Dendritic cell treated with granulocyte-macrophage colony-stimulating factor and Interleukin-4, amounts not matched to agents 40 ng/mL and 50 ng/mL, for 4 days (primary cell): ENCODE data around the gene SNX9.
A peak's percentile ranks its signal among the peaks of the same experiment; 100 is the strongest.
"Not testable (repeated sequence)": the region's sequence is repeated elsewhere in the genome, so short reads cannot be mapped to it uniquely, and the experiment has no call there.

Experiments used
- H3K27ac Mint-ChIP-seq: one replicate; pipeline ENCODE4 v1.8.0; 2022; ENCODE audit warnings: mild to moderate bottlenecking, mixed read lengths
- H3K27me3 Mint-ChIP-seq: one replicate; pipeline ENCODE4 v1.8.0; 2022; ENCODE audit warnings: mild to moderate bottlenecking, mixed read lengths
- H3K36me3 Mint-ChIP-seq: one replicate; pipeline ENCODE4 v1.8.0; 2022; ENCODE audit warnings: low read depth, mixed read lengths
- H3K4me1 Mint-ChIP-seq: one replicate; pipeline ENCODE4 v1.8.0; 2022; ENCODE audit warnings: low read depth, mixed read lengths
- H3K4me3 Mint-ChIP-seq: one replicate; pipeline ENCODE4 v1.8.0; 2022; ENCODE audit warnings: mild to moderate bottlenecking, moderate library complexity, mixed read lengths
- H3K9me3 Mint-ChIP-seq: one replicate; pipeline ENCODE4 v1.8.0; 2022; ENCODE audit warnings: mixed read lengths
- intact Hi-C: fragments of 100-400 bp; cut with micrococcal nuclease; formaldehyde crosslinking; loops from one replicate; pipeline ENCODE4 v1.15.0; 2022

Gene SNX9

DNA sequence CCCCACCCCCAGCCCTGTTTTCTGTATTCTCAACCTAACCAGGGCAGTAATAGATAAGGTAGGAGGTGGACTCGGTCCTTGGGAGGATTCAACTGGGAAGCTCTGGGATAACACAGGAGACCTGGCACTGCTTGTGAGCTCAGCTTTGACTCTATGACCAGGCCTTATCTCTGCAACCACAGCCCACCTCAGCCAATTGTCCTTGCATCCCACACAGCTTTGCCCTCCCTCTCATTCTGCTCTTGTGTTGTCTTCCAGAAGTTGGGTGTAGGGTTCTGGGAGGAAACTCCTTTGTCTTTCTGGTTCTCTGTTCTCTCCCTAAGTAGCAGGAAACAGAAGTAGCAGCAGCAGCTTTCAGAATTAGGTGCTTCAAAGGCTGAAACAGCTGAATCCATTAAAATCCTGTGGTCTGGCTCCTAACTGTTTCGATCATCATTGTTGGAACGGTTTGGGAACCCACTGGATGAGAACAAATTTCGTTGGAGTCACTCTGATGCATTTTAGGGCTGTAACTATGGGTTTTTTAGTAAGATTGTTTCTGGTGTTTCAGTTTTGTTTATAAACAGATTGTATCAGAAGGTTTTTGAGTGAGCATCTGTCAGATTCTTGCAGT is 32.4 kb upstream of the SNX9 start:
- intact Hi-C loops = no loop called here
- H3K4me1 Mint-ChIP-seq = peaks cover 19% of the 10 kb centered on the region
- H3K36me3 Mint-ChIP-seq = no peaks in the 10 kb centered on the region
- peak overlapping the region; percentile 9 for H3K27ac Mint-ChIP-seq
- H3K9me3 Mint-ChIP-seq = peaks cover 9% of the 10 kb centered on the region
- peaks cover 4% of the 10 kb centered on the region for H3K27me3 Mint-ChIP-seq
- H3K4me3 Mint-ChIP-seq = no peak overlapping the region

GRCh38 chr6:157791450-157791849 is 31.6 kb upstream of the SNX9 start:
- Mint-ChIP-seq H3K27me3 (peaks cover 3% of the 10 kb centered on the region), H3K27ac (no peak overlapping the region), H3K36me3 (no peaks in the 10 kb centered on the region), H3K4me1 (peaks cover 24% of the 10 kb centered on the region), H3K9me3 (peaks cover 9% of the 10 kb centered on the region), H3K4me3 (no peak overlapping the region)
- intact Hi-C loops = no loop called here

- peaks cover 9% of the 10 kb centered on the region for H3K9me3 Mint-ChIP-seq
- intact Hi-C loops = no loop called here
- H3K36me3 Mint-ChIP-seq = no peaks in the 10 kb centered on the region
- peaks cover 3% of the 10 kb centered on the region for H3K27me3 Mint-ChIP-seq
- H3K27ac Mint-ChIP-seq = no peak overlapping the region
- peaks cover 21% of the 10 kb centered on the region for H3K4me1 Mint-ChIP-seq
- H3K4me3 Mint-ChIP-seq = no peak overlapping the region
Observed at GRCh38 chr6:157792671-157793070, 30.4 kb upstream of the SNX9 start.

DNA sequence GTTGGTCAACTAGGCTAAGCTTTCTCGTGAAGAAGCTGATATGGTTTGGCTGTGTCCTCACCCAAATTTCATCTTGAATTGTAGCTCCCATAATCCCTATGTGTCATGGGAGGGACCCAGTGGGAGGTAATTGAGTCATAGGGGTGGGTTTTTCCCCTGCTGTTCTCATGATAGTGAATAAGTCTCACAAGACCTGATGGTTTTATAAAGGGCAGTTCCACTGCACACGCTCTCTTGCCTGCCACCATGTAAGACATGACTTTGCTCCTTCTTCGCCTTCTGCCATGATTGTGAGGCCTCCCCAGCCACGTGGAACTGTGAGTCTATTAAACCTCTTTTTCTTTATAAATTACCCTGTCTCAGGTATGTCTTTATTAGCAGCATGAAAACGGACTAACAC is 29.0 kb upstream of the SNX9 start:
- H3K27ac Mint-ChIP-seq, H3K36me3 Mint-ChIP-seq, H3K4me3 Mint-ChIP-seq, intact Hi-C loops, H3K27me3 Mint-ChIP-seq: not testable (repeated sequence)
- Mint-ChIP-seq H3K4me1 (peaks cover 21% of the 10 kb centered on the region), H3K9me3 (peaks cover 22% of the 10 kb centered on the region)

DNA sequence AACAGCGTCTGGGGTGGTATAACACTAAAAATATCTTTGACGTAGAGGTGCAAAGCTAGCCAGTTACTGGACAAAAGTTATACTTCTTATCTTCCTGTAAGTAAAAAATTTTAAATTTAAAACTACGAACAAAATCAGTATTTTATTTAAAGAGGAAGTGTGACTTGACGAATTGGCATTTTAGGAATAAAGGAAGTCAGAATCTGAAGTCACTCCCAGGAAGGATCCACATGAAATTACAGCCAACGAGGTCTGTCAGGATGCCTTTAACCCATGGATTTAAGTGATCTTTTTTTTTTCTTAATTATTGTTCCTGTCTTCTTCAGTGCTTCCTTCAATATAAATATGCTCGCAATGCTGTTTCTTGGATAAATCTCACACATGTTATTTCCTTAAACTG is 27.2 kb upstream of the SNX9 start:
- Mint-ChIP-seq H3K27ac (peak overlapping the region; percentile 78), H3K27me3 (peaks cover 3% of the 10 kb centered on the region), H3K4me3 (no peak overlapping the region), H3K36me3 (no peaks in the 10 kb centered on the region), H3K9me3 (peaks cover 27% of the 10 kb centered on the region), H3K4me1 (peaks cover 21% of the 10 kb centered on the region)
- intact Hi-C loops = no loop called here

DNA sequence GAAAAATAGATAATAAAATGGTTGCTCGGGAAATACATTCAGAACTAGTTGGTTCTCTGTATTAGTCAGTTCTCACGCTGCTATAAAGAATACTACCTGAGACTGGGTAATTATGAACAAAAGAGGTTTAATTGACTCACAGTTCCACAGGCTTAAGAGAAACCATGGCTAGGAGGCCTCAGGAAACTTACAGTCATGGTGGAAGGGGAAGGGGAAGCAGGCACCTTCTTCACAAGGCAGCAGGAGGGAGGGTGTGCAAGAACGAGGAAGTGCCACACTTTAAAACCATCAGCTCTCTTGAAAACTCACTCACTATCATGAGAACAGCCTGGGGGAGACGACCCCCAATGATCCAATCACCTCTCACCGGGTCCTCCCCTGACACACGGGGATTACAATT is 24.2 kb upstream of the SNX9 start:
- H3K9me3 Mint-ChIP-seq = peaks cover 25% of the 10 kb centered on the region
- H3K4me1 Mint-ChIP-seq = peaks cover 44% of the 10 kb centered on the region
- no peak overlapping the region for H3K27ac Mint-ChIP-seq
- intact Hi-C loops = no loop called here
- no peaks in the 10 kb centered on the region for H3K27me3 Mint-ChIP-seq
- no peaks in the 10 kb centered on the region for H3K36me3 Mint-ChIP-seq
- H3K4me3 Mint-ChIP-seq = no peak overlapping the region

DNA sequence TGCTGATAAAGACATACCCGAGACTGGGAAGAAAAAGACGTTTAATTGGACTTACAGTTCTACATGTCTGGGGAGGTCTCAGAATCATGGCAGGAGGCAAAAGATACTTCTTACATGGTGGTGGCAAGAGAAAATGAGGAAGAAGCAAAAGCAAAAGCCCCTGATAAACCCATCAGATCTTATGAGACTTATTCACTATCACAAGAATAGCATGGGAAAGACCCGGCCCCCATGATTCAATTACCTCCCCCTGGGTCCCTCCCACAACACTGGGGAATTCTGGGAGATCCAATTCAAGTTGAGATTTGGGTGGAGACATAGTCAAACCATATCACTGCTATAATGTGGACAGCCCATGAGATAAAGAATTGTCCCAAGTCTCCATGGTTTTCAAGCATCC is 23.5 kb upstream of the SNX9 start:
- Mint-ChIP-seq H3K4me1 (peaks cover 40% of the 10 kb centered on the region), H3K9me3 (peaks cover 18% of the 10 kb centered on the region)
- H3K4me3 Mint-ChIP-seq, intact Hi-C loops, H3K27ac Mint-ChIP-seq, H3K27me3 Mint-ChIP-seq, H3K36me3 Mint-ChIP-seq: not testable (repeated sequence)

- Mint-ChIP-seq H3K4me1 (peaks cover 36% of the 10 kb centered on the region), H3K27me3 (no peaks in the 10 kb centered on the region), H3K36me3 (no peaks in the 10 kb centered on the region), H3K4me3 (no peak overlapping the region), H3K9me3 (peaks cover 18% of the 10 kb centered on the region), H3K27ac (no peak overlapping the region)
- intact Hi-C loops = loop anchor here (5.0 kb wide), 1 partner anchor 38 kb away; no protein-coding TSS in a partner anchor
Observed at GRCh38 chr6:157800420-157801237, 22.4 kb upstream of the SNX9 start.

GRCh38 chr6:157804448-157805327 is 18.4 kb upstream of the SNX9 start:
- Mint-ChIP-seq H3K27me3 (peaks cover 2% of the 10 kb centered on the region), H3K9me3 (peaks cover 12% of the 10 kb centered on the region), H3K4me1 (peaks cover 29% of the 10 kb centered on the region), H3K36me3 (no peaks in the 10 kb centered on the region), H3K27ac (no peak overlapping the region), H3K4me3 (no peak overlapping the region)
- intact Hi-C loops = loop anchor here (5.0 kb wide), 1 partner anchor 42 kb away; no protein-coding TSS in a partner anchor

- intact Hi-C loops = no loop called here
- H3K4me1 Mint-ChIP-seq = peaks cover 20% of the 10 kb centered on the region
- H3K27me3 Mint-ChIP-seq = peaks cover 2% of the 10 kb centered on the region
- no peak overlapping the region for H3K27ac Mint-ChIP-seq
- H3K9me3 Mint-ChIP-seq = peaks cover 12% of the 10 kb centered on the region
- H3K36me3 Mint-ChIP-seq = no peaks in the 10 kb centered on the region
- no peak overlapping the region for H3K4me3 Mint-ChIP-seq
Observed at GRCh38 chr6:157806131-157806855, 16.8 kb upstream of the SNX9 start.

DNA sequence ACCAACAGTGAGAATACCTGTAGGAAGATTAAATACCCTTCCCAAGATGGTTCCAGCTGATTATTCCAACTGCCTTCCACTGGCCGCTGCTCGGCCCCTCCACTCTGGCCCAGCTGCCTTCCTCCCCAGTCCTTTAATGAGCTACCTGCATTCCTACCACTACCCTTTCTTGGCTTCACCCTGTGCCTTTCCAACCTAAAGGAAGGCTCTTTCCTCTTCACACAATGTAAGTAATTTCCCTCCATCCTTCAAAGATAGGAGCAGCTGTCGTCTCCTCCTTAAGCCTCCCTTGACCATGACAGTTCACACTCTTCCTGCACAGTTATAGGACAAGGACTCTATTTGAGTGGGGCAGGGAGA is 16.2 kb upstream of the SNX9 start:
- no peak overlapping the region for H3K4me3 Mint-ChIP-seq
- H3K27ac Mint-ChIP-seq = no peak overlapping the region
- peaks cover 2% of the 10 kb centered on the region for H3K27me3 Mint-ChIP-seq
- peaks cover 16% of the 10 kb centered on the region for H3K9me3 Mint-ChIP-seq
- intact Hi-C loops = no loop called here
- H3K36me3 Mint-ChIP-seq = no peaks in the 10 kb centered on the region
- H3K4me1 Mint-ChIP-seq = peaks cover 18% of the 10 kb centered on the region

- Mint-ChIP-seq H3K36me3 (no peaks in the 10 kb centered on the region), H3K27me3 (peaks cover 2% of the 10 kb centered on the region), H3K4me1 (peaks cover 11% of the 10 kb centered on the region), H3K9me3 (peaks cover 22% of the 10 kb centered on the region), H3K27ac (no peak overlapping the region), H3K4me3 (no peak overlapping the region)
- intact Hi-C loops = no loop called here
Observed at GRCh38 chr6:157808405-157808950, 14.6 kb upstream of the SNX9 start.

- Mint-ChIP-seq H3K4me1 (peaks cover 20% of the 10 kb centered on the region), H3K27me3 (peaks cover 2% of the 10 kb centered on the region), H3K9me3 (peaks cover 22% of the 10 kb centered on the region), H3K27ac (no peak overlapping the region), H3K36me3 (no peaks in the 10 kb centered on the region), H3K4me3 (no peak overlapping the region)
- intact Hi-C loops = no loop called here
Observed at GRCh38 chr6:157809613-157810012, 13.4 kb upstream of the SNX9 start.
